Dermis microvascular lymphatic vessel endothelial cell (primary cell): ENCODE results near the gene AFG3L2. TPM values are rescaled to one million over a fixed set of nuclear protein-coding genes. Genes with fewer than 3 reads are reported as not detected.

ENCODE experiments used
- DNase-seq, 2 donors: peaks; one replicate each; pipeline versions ENCODE4 v3.0.0 to v3.0.0-alpha.2; 2010; ENCODE audit warnings: low read depth in 2 of 2
- total RNA-seq: library from RNA; depleted of rRNA; stranded (reverse); fragments of >200 nt; gene quantifications from 2 replicates; pipeline ENCODE4 v1.2.1, GENCODE V29; 2014

Gene AFG3L2
- total RNA-seq, 1 donor from 2014 or later: 33.4 TPM

- no peak for DNase-seq
Measured at GRCh38 chr18:12279781-12280531, 97.1 kb downstream of the AFG3L2 start.

Other genes starting within 250 kb of the AFG3L2 start
- gene CIDEA, start 122.9 kb downstream of the AFG3L2 start, total RNA-seq: 1.3 TPM in 1 of 2 replicates, not detected in the other
- 860 and 1,510 TPM in 2 replicates for gene TUBB6, start 69.0 kb downstream of the AFG3L2 start, total RNA-seq
- 0.89 and 1.0 TPM in 2 replicates for gene PRELID3A, start 30.7 kb upstream of the AFG3L2 start, total RNA-seq